ENCODE results near the gene ACO1.
A peak's percentile ranks its signal among the peaks of the same experiment; 100 is the strongest.

DNA sequence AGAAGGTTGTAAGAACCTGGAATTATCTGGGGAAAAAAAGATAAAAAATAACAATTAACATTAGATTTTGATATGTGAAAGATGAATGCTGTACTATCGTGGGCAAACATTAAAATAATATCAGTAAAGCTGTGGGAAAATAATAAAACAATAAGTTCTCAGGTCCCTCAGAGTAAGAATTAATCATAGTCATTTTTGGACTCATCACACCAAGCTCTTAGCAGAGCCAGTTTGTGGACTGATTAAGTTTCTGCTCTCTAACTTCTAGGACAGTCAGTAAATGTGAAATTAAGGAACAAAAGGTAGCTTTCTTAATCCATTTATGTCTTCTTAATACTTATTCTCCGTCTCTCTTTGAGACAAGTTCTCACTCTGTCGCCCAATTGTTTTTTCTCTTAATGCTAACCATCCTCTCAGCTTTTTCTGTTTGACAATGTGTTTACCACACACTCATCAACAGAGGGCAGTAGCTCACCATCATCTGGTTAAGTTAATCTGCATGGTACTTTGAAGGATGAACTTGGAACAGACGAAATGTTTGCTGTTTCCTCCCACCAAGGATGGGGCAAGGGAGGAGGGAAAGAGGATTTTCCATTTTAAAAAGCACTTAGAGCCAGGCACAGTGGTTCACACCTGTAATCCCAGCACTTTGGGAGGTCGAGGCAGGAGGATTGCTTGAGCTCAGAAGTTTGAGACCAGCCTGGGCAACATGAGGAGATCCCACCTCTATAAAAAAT lies 5.3 kb upstream of the ACO1 start:
- TF ChIP-seq, protein P1, sequence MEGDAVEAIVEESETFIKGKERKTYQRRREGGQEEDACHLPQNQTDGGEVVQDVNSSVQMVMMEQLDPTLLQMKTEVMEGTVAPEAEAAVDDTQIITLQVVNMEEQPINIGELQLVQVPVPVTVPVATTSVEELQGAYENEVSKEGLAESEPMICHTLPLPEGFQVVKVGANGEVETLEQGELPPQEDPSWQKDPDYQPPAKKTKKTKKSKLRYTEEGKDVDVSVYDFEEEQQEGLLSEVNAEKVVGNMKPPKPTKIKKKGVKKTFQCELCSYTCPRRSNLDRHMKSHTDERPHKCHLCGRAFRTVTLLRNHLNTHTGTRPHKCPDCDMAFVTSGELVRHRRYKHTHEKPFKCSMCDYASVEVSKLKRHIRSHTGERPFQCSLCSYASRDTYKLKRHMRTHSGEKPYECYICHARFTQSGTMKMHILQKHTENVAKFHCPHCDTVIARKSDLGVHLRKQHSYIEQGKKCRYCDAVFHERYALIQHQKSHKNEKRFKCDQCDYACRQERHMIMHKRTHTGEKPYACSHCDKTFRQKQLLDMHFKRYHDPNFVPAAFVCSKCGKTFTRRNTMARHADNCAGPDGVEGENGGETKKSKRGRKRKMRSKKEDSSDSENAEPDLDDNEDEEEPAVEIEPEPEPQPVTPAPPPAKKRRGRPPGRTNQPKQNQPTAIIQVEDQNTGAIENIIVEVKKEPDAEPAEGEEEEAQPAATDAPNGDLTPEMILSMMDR (IDR thresholded peaks at IDR 0.05) = peak in 4 of 6 experiments; percentile 71 to 96 (median 90)
- TF ChIP-seq POLR2A (IDR thresholded peaks at IDR 0.05) = no peak

Data from thyroid gland (tissue), 4 donors.